Activated T-helper 17 cell treated with anti-CD3 and anti-CD28 coated beads, Interleukin-2, amount 50 U/mL, for 72 hours (primary cell): ENCODE data around the gene PPP1R1C. TPM values are rescaled to one million over a fixed set of nuclear protein-coding genes. Genes with fewer than 3 reads are reported as not detected.

Source experiments
- ATAC-seq: fragments of 150-1000 bp; cut with Tn5 transposase; replicated peaks from 2 replicates; pipeline ENCODE4 v1.10.0; 2021; ENCODE audit warnings: mild to moderate bottlenecking, moderate library complexity
- H3K27ac Mint-ChIP-seq: one replicate; pipeline ENCODE4 v1.8.0; 2022; ENCODE audit warnings: mixed read lengths
- H3K27me3 Mint-ChIP-seq: one replicate; pipeline ENCODE4 v1.8.0; 2022; ENCODE audit warnings: mixed read lengths
- H3K36me3 Mint-ChIP-seq: one replicate; pipeline ENCODE4 v1.8.0; 2022; ENCODE audit warnings: low read depth, mild to moderate bottlenecking, mixed read lengths
- H3K4me1 Mint-ChIP-seq: one replicate; pipeline ENCODE4 v1.8.0; 2022; ENCODE audit warnings: mixed read lengths
- H3K4me3 Mint-ChIP-seq: one replicate; pipeline ENCODE4 v1.8.0; 2022; ENCODE audit warnings: mild to moderate bottlenecking, mixed read lengths
- H3K9me3 Mint-ChIP-seq: one replicate; pipeline ENCODE4 v1.8.0; 2022; ENCODE audit warnings: mixed read lengths
- total RNA-seq, 2 donors: library from RNA; stranded (reverse); gene quantifications; one replicate each; pipeline ENCODE4 v1.2.3, GENCODE V29; 2022

The PPP1R1C gene
- total RNA-seq, 2 donors from 2014 or later = not detected

DNA sequence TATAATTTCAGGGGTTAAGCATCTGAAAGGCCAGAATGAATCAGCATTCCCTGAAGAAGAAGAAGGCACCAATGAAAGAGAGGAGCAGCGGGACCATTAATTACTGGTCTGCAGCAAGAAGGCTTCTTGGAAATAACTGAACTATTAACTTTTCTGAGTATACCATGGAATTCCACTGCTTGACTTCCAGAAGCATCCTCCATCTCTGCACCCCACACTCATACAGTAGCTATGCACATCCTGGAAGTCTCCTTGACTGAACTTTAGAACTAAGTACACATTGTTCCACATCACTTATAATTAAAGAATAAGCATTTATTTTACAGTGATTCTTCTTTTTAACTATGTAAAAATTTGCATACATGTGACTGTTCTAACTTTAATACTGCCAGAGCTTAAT is 131.5 kb downstream of the PPP1R1C start:
- Mint-ChIP-seq H3K36me3 (no peaks in the 10 kb centered on the region), H3K9me3 (no peaks in the 10 kb centered on the region), H3K4me3 (no peak overlapping the region), H3K27ac (no peak overlapping the region), H3K4me1 (no peaks in the 10 kb centered on the region), H3K27me3 (peaks cover 4% of the 10 kb centered on the region)
- ATAC-seq = no peak

- Mint-ChIP-seq H3K27ac (no peak overlapping the region), H3K36me3 (no peaks in the 10 kb centered on the region), H3K4me3 (no peak overlapping the region), H3K27me3 (peaks cover 12% of the 10 kb centered on the region), H3K9me3 (no peaks in the 10 kb centered on the region), H3K4me1 (no peaks in the 10 kb centered on the region)
- no peak for ATAC-seq
These were observed 143.4 kb downstream of the PPP1R1C start for GRCh38 chr2:182128821-182129707.

- Mint-ChIP-seq H3K9me3 (no peaks in the 10 kb centered on the region), H3K4me1 (no peaks in the 10 kb centered on the region), H3K27ac (no peak overlapping the region)
These were observed 147.0 kb downstream of the PPP1R1C start for GRCh38 chr2:182132605-182133004.

DNA sequence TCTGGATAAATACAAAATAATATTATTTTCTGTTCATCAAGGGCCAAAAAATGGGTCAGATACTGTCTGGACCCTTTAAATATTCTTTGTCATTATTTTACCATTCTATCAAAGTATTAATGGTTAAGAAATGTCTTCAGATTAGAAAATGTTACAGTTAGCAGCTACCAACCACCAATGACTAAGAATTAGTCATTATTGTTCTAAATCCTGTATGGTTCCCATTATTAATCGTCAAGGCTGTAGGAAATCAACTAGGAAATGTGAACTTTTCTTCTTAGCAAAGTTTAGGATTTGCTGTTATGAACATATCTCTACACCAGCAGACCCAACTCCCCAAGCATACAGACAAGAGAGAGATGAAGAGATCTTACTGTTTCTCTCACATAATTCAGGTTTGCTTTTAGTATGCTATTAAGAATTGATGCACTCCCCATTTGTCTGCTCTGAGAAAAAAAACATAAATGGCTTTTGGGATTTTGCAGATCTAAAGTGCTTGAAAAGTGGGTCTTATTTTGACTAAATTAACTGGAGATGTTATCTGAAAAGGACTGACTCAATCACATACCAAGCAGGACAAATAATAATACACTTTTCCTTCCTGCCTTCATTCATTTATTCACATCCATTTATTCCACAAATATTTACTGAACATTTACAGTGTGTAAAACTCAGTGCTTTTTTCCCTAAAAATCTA is 147.7 kb downstream of the PPP1R1C start:
- peaks cover under 1% of the 10 kb centered on the region for H3K27me3 Mint-ChIP-seq
- H3K4me1 Mint-ChIP-seq = no peaks in the 10 kb centered on the region
- no peak overlapping the region for H3K4me3 Mint-ChIP-seq
- no peak overlapping the region for H3K27ac Mint-ChIP-seq
- H3K36me3 Mint-ChIP-seq = no peaks in the 10 kb centered on the region
- H3K9me3 Mint-ChIP-seq = no peaks in the 10 kb centered on the region
- ATAC-seq = no peak

More at GRCh38 chr2:182132605-182133004, 147.0 kb downstream of the PPP1R1C start:
- no peaks in the 10 kb centered on the region for H3K36me3 Mint-ChIP-seq
- H3K4me3 Mint-ChIP-seq = no peak overlapping the region
- peaks cover 5% of the 10 kb centered on the region for H3K27me3 Mint-ChIP-seq
- ATAC-seq = no peak

GRCh38 chr2:182134201-182134600 is 148.5 kb downstream of the PPP1R1C start:
- no peak for ATAC-seq
- Mint-ChIP-seq H3K27ac (no peak overlapping the region), H3K36me3 (no peaks in the 10 kb centered on the region), H3K4me3 (no peak overlapping the region), H3K4me1 (no peaks in the 10 kb centered on the region), H3K9me3 (no peaks in the 10 kb centered on the region), H3K27me3 (no peaks in the 10 kb centered on the region)

- H3K27ac Mint-ChIP-seq = no peak overlapping the region
- no peaks in the 10 kb centered on the region for H3K36me3 Mint-ChIP-seq
- H3K4me1 Mint-ChIP-seq = no peaks in the 10 kb centered on the region
- H3K9me3 Mint-ChIP-seq = no peaks in the 10 kb centered on the region
- no peak for ATAC-seq
- H3K4me3 Mint-ChIP-seq = no peak overlapping the region
- no peaks in the 10 kb centered on the region for H3K27me3 Mint-ChIP-seq
These were observed 156.4 kb downstream of the PPP1R1C start for GRCh38 chr2:182142062-182142461.

DNA sequence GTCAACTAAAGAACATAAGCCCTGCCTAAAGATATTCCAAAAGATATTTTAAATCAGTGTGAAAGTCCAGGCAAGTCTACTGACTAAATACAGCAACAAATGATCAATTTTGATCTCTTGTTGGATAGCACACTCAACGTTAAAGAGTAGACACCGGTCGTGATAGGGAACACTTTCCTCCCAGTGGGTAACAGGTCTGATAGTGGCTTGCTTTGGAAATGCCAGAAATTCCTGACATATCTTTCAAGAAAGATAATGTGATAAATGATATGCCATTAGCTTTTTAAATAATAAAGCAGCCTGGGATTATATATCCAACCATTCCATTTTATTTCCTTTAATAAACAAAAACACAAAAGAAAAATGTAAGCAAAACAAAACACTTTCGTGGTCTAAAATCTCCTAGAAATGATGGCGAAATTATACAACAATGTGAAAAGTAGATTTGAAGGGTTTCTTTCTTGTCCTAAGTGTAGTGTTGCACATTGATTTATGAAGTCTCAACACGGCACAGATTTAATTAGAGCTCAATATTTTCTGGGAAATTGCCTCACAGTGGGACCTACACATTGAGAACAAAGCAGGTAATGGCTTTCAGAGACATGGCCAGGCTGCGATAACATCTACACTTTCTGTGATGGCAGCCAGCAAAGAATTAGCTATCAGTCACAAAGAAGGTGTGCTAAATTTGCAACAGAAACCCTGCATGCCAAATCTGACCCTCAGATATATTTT is 158.6 kb downstream of the PPP1R1C start:
- H3K4me1 Mint-ChIP-seq = no peaks in the 10 kb centered on the region
- ATAC-seq = no peak
- no peak overlapping the region for H3K27ac Mint-ChIP-seq
- H3K4me3 Mint-ChIP-seq = no peak overlapping the region
- H3K36me3 Mint-ChIP-seq = no peaks in the 10 kb centered on the region
- no peaks in the 10 kb centered on the region for H3K9me3 Mint-ChIP-seq
- no peaks in the 10 kb centered on the region for H3K27me3 Mint-ChIP-seq

DNA sequence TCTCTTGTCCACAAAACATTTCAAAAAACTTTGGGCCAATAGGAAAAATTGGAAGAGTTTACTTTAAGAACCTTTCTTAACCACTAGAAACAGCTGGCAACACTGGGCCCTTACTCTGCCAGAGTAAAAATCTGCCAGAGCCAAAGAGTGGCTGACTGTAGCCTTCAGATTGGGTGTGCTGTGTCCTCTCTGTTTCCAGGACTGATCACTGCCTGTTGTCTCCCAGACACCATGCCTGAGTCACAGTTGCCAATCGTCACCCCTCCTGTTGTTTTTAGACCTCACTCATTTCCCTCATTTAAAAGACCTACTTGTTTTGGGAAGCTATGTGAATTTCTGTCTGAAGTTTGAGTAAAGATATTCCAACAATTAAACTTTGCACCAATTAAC is 159.1 kb downstream of the PPP1R1C start:
- Mint-ChIP-seq H3K4me3 (no peak overlapping the region), H3K27ac (no peak overlapping the region), H3K36me3 (no peaks in the 10 kb centered on the region), H3K9me3 (no peaks in the 10 kb centered on the region), H3K27me3 (no peaks in the 10 kb centered on the region), H3K4me1 (no peaks in the 10 kb centered on the region)
- no peak for ATAC-seq

DNA sequence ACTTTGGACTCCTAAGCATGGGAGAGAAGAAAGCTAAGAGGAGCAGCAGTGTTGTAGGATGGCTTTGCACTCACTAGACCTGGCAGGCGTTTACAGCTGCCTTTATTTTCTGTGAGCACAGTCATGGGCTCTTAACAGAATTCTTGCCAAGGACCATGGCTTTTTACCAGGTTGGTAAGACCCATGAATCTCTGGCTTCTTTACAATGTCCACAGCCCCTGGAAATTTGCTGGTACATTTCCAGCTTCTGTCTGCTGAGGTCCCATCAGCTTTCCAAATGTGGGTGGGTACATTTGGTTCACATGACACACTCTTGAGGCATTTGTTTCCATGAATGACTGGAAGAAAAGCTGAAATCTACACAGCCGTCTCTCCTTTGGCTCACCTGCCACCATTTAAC is 162.7 kb downstream of the PPP1R1C start:
- H3K27ac Mint-ChIP-seq = no peak overlapping the region
- no peaks in the 10 kb centered on the region for H3K9me3 Mint-ChIP-seq
- no peaks in the 10 kb centered on the region for H3K36me3 Mint-ChIP-seq
- H3K27me3 Mint-ChIP-seq = no peaks in the 10 kb centered on the region
- no peak for ATAC-seq
- H3K4me3 Mint-ChIP-seq = no peak overlapping the region
- H3K4me1 Mint-ChIP-seq = no peaks in the 10 kb centered on the region

GRCh38 chr2:182163878-182164277 is 178.2 kb downstream of the PPP1R1C start:
- no peak overlapping the region for H3K4me3 Mint-ChIP-seq
- no peaks in the 10 kb centered on the region for H3K27me3 Mint-ChIP-seq
- no peaks in the 10 kb centered on the region for H3K9me3 Mint-ChIP-seq
- H3K27ac Mint-ChIP-seq = no peak overlapping the region
- H3K36me3 Mint-ChIP-seq = no peaks in the 10 kb centered on the region
- H3K4me1 Mint-ChIP-seq = no peaks in the 10 kb centered on the region
- ATAC-seq = no peak

DNA sequence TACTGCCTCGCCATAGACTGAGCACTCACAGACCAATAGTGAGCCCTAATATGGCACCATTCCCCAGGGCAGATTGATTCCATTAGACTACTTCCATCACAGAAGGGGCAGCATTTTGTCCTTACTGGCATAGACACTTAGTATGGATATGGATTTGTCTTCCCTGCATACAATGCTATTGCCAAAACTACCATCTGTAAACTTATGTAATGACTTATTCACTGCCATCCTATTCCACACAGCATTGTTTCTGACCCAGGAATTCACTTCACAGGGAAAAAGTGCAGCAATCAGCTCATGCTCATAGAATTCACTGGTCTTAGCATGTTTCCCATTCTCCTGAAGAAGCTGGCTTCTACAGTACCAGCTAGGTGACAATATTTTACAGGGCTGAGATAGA is 179.0 kb downstream of the PPP1R1C start:
- Mint-ChIP-seq H3K9me3 (no peaks in the 10 kb centered on the region), H3K4me3 (no peak overlapping the region), H3K27me3 (no peaks in the 10 kb centered on the region), H3K4me1 (no peaks in the 10 kb centered on the region), H3K36me3 (no peaks in the 10 kb centered on the region), H3K27ac (no peak overlapping the region)
- no peak for ATAC-seq

DNA sequence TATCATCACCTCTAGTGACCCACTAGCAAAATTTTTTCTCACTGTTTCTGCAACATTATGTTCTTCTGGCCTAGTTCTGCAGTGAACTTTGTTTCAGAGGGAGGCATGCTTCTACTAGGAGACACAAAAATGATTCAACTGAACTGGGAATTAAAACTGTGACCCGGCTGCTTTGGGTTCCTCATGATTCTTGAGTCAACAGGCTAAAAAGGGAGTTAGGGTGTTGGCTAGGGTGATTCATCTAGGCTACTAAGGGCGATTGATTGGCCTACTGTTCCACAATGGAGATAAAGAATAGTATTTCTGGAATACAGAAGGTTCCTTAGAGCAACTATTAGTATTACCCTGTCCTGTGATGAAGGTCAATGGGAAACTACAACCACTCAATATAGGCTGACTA is 179.5 kb downstream of the PPP1R1C start:
- no peak overlapping the region for H3K27ac Mint-ChIP-seq
- H3K4me3 Mint-ChIP-seq = no peak overlapping the region
- H3K36me3 Mint-ChIP-seq = no peaks in the 10 kb centered on the region
- H3K4me1 Mint-ChIP-seq = no peaks in the 10 kb centered on the region
- no peaks in the 10 kb centered on the region for H3K27me3 Mint-ChIP-seq
- no peaks in the 10 kb centered on the region for H3K9me3 Mint-ChIP-seq
- ATAC-seq = no peak

DNA sequence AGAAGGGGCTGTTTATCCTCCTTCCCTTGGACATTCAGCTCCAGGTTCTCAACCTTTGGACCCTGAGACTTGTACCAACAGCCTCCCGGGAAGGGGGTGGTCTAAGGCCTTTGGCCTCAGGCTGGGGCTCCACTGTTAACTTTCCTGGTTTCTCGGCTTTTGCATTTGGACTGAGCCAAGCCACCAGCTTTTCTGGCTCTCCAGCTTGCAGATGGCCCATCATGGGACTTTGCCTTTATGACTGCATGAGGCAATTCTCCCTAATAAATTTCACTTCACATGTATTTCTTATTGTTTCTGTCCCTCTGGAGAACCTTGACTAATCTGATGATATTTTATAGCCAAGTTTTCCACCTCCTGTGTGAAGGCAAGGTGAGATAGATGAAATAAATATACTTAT is 180.8 kb downstream of the PPP1R1C start:
- no peaks in the 10 kb centered on the region for H3K9me3 Mint-ChIP-seq
- no peak for ATAC-seq
- H3K4me1 Mint-ChIP-seq = no peaks in the 10 kb centered on the region
- H3K27me3 Mint-ChIP-seq = no peaks in the 10 kb centered on the region
- no peak overlapping the region for H3K27ac Mint-ChIP-seq
- H3K36me3 Mint-ChIP-seq = no peaks in the 10 kb centered on the region
- no peak overlapping the region for H3K4me3 Mint-ChIP-seq

DNA sequence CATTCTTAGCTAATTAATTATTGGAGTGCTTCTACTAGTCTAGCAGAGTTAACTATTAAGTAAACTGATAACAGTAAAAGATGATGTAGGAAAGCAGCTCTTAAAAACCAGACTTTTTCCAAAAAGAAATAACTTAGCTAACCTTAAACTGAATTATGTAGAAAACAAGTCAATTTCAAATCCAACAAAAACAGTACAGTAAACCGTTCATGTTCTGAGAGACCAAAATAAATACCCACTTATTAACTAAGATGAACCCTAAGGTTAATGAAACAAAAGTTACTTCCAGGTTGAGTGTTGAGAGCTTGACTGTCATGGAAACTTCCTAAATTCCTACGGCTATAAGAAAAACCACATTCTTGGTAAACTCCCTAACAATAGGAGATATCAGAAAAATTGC is 181.2 kb downstream of the PPP1R1C start:
- Mint-ChIP-seq H3K27me3 (no peaks in the 10 kb centered on the region), H3K9me3 (no peaks in the 10 kb centered on the region), H3K36me3 (no peaks in the 10 kb centered on the region), H3K4me1 (no peaks in the 10 kb centered on the region), H3K27ac (no peak overlapping the region), H3K4me3 (no peak overlapping the region)
- ATAC-seq = no peak
